HepG2 (cell line): ENCODE measurements around the gene TAS2R4. TPM values are rescaled to one million over a fixed set of nuclear protein-coding genes. Genes with fewer than 3 reads are reported as not detected.

Source experiments
- CHD2 ChIP-seq: IDR thresholded peaks from 2 replicates; pipeline ENCODE4 v1.6.1; 2011; ENCODE audit warnings: low read depth, low read length, improper control_type of control experiment
- GATAD1 ChIP-seq: IDR thresholded peaks from 2 replicates; pipeline ENCODE4 v1.6.1; 2016; ENCODE audit warnings: missing genetic modification reagents, missing compliant biosample characterization
- HNRNPL ChIP-seq: fragments of 200-400 bp; formaldehyde crosslinking; IDR thresholded peaks from 2 replicates; pipeline ENCODE4 v1.6.1; 2017; ENCODE audit warnings: mild to moderate bottlenecking, low read depth, low read length
- HNRNPLL ChIP-seq: fragments of 200-400 bp; formaldehyde crosslinking; IDR thresholded peaks from 2 replicates; pipeline ENCODE4 v1.6.1; 2017; ENCODE audit warnings: mild to moderate bottlenecking, low read depth, low read length; ENCODE audit not compliant: poor library complexity, severe bottlenecking
- KLF9 ChIP-seq: IDR thresholded peaks from 2 replicates; pipeline ENCODE4 v1.6.1; 2016; ENCODE audit warnings: low read depth
- LCORL ChIP-seq, 2 experiments: fragments of 450-650 bp in 1 of 2; sonication (generic) in 1 of 2; formaldehyde crosslinking in 1 of 2; IDR thresholded peaks; 2 replicates each; pipeline versions ENCODE4 v1.5.0 to v1.6.1; 2017 to 2020; ENCODE audit warnings: antibody characterized with exemption in 1 of 2, missing genetic modification reagents in 1 of 2
- MYNN ChIP-seq: sonication (generic); formaldehyde crosslinking; IDR thresholded peaks from 2 replicates; pipeline ENCODE4 v1.4.0; 2020; ENCODE audit warnings: mild to moderate bottlenecking, low read depth, missing genetic modification reagents
- RFXANK ChIP-seq: IDR thresholded peaks from 2 replicates; pipeline ENCODE4 v1.6.1; 2016
- SMAD3 ChIP-seq: sonication (generic); formaldehyde crosslinking; IDR thresholded peaks from 2 replicates; pipeline ENCODE4 v1.4.0; 2020; ENCODE audit warnings: missing genetic modification reagents
- SMYD3 ChIP-seq: sonication (generic); formaldehyde crosslinking; IDR thresholded peaks from 2 replicates; pipeline ENCODE4 v1.8.1; 2023; ENCODE audit warnings: mild to moderate bottlenecking, missing genetic modification reagents
- WIZ ChIP-seq: sonication (generic); formaldehyde crosslinking; IDR thresholded peaks from 2 replicates; pipeline ENCODE4 v1.5.1; 2020; ENCODE audit warnings: mild to moderate bottlenecking, missing genetic modification reagents
- ZBTB49 ChIP-seq: sonication (generic); formaldehyde crosslinking; IDR thresholded peaks from 2 replicates; pipeline ENCODE4 v1.4.0; 2020; ENCODE audit warnings: missing genetic modification reagents, borderline replicate concordance
- ZFP82 ChIP-seq: sonication (generic); formaldehyde crosslinking; IDR thresholded peaks from 2 replicates; pipeline ENCODE4 v1.5.1; 2020; ENCODE audit warnings: mild to moderate bottlenecking, missing genetic modification reagents, borderline replicate concordance
- ZKSCAN1 ChIP-seq: fragments of 150-350 bp; IDR thresholded peaks from 2 replicates; pipeline ENCODE4 v1.6.1; 2014; ENCODE audit warnings: low read length
- ZNF367 ChIP-seq: sonication (generic); formaldehyde crosslinking; IDR thresholded peaks from 2 replicates; pipeline ENCODE4 v1.4.0; 2020; ENCODE audit warnings: missing genetic modification reagents, borderline replicate concordance
- ZNF547 ChIP-seq: sonication (generic); formaldehyde crosslinking; IDR thresholded peaks from 2 replicates; pipeline ENCODE4 v1.5.1; 2020; ENCODE audit warnings: mild to moderate bottlenecking, missing genetic modification reagents
- ZNF674 ChIP-seq: sonication (generic); formaldehyde crosslinking; IDR thresholded peaks from 2 replicates; pipeline ENCODE4 v1.5.0; 2020; ENCODE audit warnings: low read depth, mild to moderate bottlenecking, missing genetic modification reagents
- ZNF691 ChIP-seq: sonication (generic); formaldehyde crosslinking; IDR thresholded peaks from 2 replicates; pipeline ENCODE4 v1.4.0; 2020; ENCODE audit warnings: missing genetic modification reagents, low read depth, mild to moderate bottlenecking, borderline replicate concordance
- ZNF709 ChIP-seq: sonication (generic); formaldehyde crosslinking; IDR thresholded peaks from 2 replicates; pipeline ENCODE4 v1.5.0; 2020; ENCODE audit warnings: mild to moderate bottlenecking, missing genetic modification reagents
- polyA plus RNA-seq, 8 experiments: library from polyadenylated mRNA; depleted of rRNA in 3 of 8; stranded (reverse) in 7 of 8; unstranded in 1 of 8; fragments of >200 nt; fragmentation: Illumina TruSeq in 4 of 8; extraction: Trizol in 4 of 8; gene quantifications; 2 replicates each; pipeline versions ENCODE4 v1.2.1 to v1.2.3, GENCODE V29; 2011 to 2016; ENCODE audit warnings: low read depth in 4 of 8, missing spikeins in 1 of 8, mixed read lengths in 1 of 8; ENCODE audit not compliant: insufficient read depth in 1 of 8
- total RNA-seq, 5 experiments: library from RNA; depleted of rRNA; stranded (reverse); fragments of >200 nt; fragmentation: Illumina TruSeq; extraction: Trizol; gene quantifications; 2 replicates each; pipeline ENCODE4 v1.2.3, GENCODE V29; 2016; ENCODE audit warnings: low read depth in 1 of 5
- TF ChIP-seq, protein P1 (sequence below): IDR thresholded peaks from 2 replicates; pipeline ENCODE4 v1.6.1; 2016; ENCODE audit warnings: low read depth, borderline replicate concordance
- TF ChIP-seq, protein P2 (sequence below): sonication (generic); formaldehyde crosslinking; IDR thresholded peaks from 2 replicates; pipeline ENCODE4 v1.9.0; 2022; ENCODE audit warnings: missing genetic modification reagents, mild to moderate bottlenecking, borderline replicate concordance

The TAS2R4 gene
- total and polyA plus RNA-seq, 2 of the 13 experiments (the other 11 are each of a cell fraction or from before 2014, with no cell fraction given), result 0.71 to 0.80 TPM

GRCh38 chr7:141737836-141738591, 38.5 kb upstream of the TAS2R4 start, which contains the start of gene SSBP1 (continued):
- TF ChIP-seq SMAD3 (CRISPR knock-in tag) (peak; percentile 99), ZKSCAN1 (no peak), RFXANK (CRISPR knock-in tag) (no peak), HNRNPL (no peak), ZNF367 (CRISPR knock-in tag) (no peak), ZFP82 (CRISPR knock-in tag) (peak; percentile 94), SMYD3 (CRISPR knock-in tag) (peak; percentile 84), LCORL (IDR thresholded peaks at IDR 0.05) (peak; percentile 50; the same call in 1 of the 2 replicates), LCORL (CRISPR knock-in tag; IDR thresholded peaks at IDR 0.05) (peak; percentile 79; the same call in 1 of the 2 replicates), GATAD1 (CRISPR knock-in tag) (peak; percentile 99), MYNN (CRISPR knock-in tag) (peak; percentile 93), KLF9 (CRISPR knock-in tag) (no peak), CHD2 (peak; percentile 46; the same call in 1 of the 2 replicates), ZNF709 (peak; percentile 66; the same call in 1 of the 2 replicates), WIZ (peak; percentile 80), ZNF547 (CRISPR knock-in tag) (peak; percentile 75), HNRNPLL (peak; percentile 94), ZNF674 (no peak), ZNF691 (CRISPR knock-in tag) (no peak; the same call in 1 of the 2 replicates), ZBTB49 (CRISPR knock-in tag) (no peak)
- TF ChIP-seq, protein P1, sequence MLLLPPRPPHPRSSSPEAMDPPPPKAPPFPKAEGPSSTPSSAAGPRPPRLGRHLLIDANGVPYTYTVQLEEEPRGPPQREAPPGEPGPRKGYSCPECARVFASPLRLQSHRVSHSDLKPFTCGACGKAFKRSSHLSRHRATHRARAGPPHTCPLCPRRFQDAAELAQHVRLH (CRISPR knock-in tag), result peak; percentile 92
- TF ChIP-seq, protein P2, sequence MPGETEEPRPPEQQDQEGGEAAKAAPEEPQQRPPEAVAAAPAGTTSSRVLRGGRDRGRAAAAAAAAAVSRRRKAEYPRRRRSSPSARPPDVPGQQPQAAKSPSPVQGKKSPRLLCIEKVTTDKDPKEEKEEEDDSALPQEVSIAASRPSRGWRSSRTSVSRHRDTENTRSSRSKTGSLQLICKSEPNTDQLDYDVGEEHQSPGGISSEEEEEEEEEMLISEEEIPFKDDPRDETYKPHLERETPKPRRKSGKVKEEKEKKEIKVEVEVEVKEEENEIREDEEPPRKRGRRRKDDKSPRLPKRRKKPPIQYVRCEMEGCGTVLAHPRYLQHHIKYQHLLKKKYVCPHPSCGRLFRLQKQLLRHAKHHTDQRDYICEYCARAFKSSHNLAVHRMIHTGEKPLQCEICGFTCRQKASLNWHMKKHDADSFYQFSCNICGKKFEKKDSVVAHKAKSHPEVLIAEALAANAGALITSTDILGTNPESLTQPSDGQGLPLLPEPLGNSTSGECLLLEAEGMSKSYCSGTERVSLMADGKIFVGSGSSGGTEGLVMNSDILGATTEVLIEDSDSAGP (CRISPR knock-in tag), result peak; percentile 94
